Stimulated activated CD4-positive, alpha-beta T cell treated with anti-CD3 and anti-CD28 coated beads, Interleukin-1b, Interleukin-23, amount 100 ng/mL, for 1 hour (primary cell): ENCODE results near the gene PIM3.
"Not testable (repeated sequence)": the region's sequence is repeated elsewhere in the genome, so short reads cannot be mapped to it uniquely, and the experiment has no call there.

Experiments used
- DNase-seq, 2 donors: peaks; one replicate each; pipeline ENCODE4 v3.0.0-alpha.2; 2020; ENCODE audit warnings: low read depth in 2 of 2

Gene PIM3

GRCh38 chr22:49983148-49984042, 22.8 kb downstream of the PIM3 start:
- no peak for DNase-seq

DNA sequence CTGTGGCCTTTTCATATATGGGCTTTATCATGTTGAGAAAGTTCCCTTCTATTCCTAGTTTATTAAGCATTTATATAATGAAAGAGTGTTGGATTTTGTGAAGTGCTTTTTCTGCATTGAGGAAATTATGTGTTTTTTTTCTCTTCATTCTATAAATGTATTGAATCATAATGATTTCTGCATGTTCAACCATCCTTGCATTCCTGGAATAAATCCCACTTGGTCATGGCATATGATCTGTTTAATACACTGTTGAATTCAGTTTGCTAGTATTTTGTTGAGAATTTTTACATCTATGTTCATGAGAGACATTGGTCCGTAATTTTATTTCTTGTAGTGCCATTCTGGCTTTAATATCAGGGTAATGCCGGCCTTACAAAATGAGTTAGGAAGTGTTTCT, 25.8 kb downstream of the PIM3 start:
- no peak for DNase-seq

GRCh38 chr22:49989826-49990225, 29.3 kb downstream of the PIM3 start:
- not testable (repeated sequence) for DNase-seq

DNA sequence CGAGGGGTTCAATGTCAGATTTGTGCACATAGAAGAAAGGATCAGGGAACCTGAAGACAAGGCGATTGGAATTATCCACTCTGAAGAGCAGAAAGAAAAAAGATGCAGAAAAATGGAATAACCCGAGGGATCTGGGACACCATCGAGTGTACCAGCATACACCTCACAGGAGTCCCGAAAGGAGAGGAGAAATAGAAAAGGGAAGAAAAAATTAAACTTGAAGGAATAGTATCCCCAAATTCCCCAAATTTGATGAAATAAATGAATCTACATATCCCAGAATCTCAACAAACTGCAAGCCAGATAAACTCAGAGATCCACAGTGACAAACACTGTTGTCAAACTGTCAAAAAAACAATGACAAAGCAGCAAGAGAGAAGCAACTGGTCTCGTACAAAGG, 30.6 kb downstream of the PIM3 start:
- DNase-seq, result no peak

DNA sequence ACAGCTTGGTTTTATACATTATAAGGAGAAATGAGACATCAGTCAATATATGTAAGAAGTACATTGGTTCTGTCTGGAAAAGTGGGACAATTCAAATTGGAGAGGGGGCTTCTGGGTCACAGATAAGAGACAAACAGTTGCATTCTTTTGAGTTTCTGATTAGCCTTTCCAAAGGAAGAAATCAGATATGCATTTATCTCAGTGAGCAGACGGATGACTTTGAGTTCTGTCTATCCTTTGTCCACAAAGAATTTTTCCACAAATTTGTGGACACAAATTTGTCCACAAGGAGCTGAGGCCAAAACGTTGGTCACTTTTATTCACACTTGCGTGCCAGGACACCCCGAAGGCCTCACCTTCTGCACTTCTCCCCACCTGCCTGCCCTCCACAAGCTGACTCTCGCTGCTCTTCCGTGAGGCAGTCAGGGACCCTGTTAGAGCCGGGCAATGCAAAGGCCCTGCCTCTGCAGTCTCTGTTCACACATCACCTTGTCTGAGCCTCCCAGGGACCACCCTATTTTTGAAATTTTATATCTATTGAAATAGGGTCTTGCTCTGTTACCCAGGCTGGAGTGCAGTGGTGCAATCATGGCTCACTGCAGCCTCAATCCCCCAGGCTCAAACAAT, 31.4 kb downstream of the PIM3 start:
- no peak for DNase-seq

- peak in 1 of 2 donors; percentile 50 for DNase-seq
Observed at GRCh38 chr22:49992921-49993648, 32.5 kb downstream of the PIM3 start.

DNA sequence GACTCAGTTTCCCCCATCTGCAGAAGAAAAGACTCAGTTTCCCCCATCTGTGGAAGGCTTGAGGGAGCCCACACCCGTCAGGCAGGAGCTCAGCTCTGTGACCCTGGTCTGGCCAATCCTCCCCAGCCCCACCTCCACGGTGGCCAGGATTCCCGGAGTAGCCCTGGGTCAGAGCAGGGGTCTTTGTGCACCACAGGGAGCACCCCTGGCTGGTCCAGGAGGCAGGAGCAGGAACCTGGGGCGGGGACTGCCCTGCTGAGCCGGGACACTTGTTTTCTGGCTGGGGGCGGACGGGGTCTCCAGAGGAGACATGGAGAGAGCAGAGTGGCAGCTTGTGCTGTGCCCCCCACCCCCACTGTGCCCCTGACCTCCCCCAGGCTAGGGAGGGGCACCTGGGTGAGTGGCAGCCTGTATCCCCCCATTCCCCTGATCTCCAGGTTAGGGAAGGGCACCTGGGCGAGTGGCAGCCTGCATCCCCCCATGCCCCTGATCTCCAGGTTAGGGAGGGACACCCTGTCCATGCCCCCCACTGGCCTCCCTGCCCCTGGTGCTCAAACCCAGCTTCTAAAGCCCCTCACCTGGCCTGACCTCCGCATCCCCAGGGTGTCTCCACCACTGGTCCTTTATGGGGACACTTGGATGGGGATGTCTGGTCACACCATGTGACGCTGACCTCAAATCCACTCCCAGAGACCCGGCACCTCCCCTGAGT, 33.2 kb downstream of the PIM3 start:
- DNase-seq, result no peak

DNA sequence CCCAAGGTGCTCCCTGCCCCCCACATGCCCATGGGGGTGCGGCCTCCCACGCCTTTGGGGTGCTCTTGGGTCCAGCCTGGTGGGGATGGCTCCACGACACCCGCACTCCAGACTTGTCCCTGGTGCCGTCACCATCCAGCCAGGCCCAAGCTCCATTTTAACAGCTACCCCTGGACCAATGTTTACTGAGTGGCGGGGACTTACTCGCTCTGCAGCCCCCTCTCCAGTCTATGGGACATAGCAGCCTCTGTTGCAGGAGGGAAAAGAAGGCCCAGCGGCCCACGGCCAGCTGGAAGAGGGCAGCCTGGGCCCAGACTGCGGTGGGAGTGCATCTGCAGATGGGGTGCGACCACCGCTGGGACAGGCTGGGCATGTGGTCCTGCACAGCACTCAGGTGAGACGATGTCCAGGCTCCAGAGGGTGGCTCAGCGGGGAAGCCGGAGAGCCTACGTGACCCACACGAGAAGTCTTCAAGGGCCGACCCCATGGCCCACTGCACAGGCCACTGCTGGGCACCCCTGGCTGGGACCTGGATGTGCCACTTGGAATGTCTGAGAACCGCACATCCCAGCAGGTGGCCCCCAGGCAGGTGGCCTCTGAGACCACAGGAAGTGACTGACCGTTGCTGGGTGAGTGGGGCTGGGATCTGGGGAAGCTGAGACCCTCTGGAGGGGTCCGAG, 33.9 kb downstream of the PIM3 start:
- DNase-seq, result no peak

DNA sequence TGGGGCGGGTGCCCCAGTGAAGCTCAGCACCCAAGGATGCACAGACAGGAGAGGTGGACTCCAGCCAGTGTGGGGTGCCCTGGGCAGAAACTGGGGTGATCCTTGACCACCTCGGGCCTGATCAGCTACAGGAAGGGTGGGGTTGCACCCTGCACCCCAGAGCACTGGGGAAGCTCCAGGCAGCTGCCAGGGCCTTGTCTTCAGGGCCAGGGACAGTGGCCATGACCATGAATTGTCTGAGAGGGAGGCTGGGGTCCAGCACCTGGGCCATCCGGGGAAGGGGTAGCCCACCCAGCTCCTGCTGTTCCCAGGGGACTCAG, 34.4 kb downstream of the PIM3 start:
- DNase-seq, result no peak

GRCh38 chr22:49995361-49996118, 35.0 kb downstream of the PIM3 start:
- no peak for DNase-seq

GRCh38 chr22:49996119-49996517, 35.5 kb downstream of the PIM3 start:
- no peak for DNase-seq

DNA sequence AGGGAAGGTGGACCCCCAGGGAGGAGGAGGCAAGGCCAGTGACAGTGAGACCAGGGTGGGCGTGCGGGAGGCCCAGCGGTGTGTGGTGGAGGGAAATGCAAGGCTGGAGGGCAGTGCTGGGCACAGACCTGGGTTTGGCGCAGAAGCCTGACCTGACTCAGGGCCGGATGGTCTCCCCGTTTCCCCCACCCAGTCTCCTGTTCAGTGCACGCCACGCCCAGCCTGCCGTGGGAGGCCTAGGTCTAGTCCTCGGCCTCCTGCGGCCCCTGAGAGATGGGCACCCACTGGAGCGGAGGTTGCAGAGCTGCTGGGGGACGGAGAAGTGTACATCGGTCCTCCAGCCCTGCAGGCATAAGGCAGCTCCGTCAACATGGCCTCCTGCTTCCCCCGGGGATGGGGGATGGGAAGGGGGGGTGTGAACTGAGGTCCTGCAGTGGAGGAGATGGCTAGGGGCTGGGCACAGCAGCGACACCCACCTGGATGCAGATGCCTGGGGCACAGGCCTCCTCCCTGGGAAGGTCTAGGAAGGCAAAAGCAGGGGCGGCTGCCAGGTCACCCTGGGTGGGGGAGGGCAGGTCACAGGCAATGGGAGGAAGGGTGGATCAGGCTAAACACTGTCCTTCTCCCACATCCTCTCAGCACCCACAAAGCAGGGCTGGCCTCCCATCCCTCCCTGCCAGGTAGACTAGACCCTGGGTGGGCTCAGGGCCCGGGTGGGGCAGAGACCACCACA, 36.1 kb downstream of the PIM3 start:
- no peak for DNase-seq

- DNase-seq, result no peak
Observed at GRCh38 chr22:49997251-49997599, 36.7 kb downstream of the PIM3 start.

- no peak for DNase-seq
Observed at GRCh38 chr22:49997932-49998717, 37.6 kb downstream of the PIM3 start.

DNA sequence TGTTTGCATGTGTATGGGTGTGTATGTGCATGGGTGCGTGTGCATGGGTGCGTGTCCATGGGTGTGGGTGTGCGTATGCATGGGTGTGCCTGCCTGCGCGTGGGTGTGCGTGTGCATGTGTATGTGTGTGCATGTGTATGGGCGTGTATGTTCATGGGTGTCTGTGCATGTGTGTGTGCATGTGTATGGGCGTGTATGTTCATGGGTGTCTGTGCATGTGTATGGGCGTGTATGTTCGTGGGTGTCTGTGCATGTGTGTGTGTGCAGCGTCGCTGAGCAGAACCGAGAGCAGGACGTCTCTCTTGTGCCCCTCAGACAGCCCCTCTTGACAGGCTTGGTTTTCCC, 38.1 kb downstream of the PIM3 start:
- DNase-seq, result no peak

DNA sequence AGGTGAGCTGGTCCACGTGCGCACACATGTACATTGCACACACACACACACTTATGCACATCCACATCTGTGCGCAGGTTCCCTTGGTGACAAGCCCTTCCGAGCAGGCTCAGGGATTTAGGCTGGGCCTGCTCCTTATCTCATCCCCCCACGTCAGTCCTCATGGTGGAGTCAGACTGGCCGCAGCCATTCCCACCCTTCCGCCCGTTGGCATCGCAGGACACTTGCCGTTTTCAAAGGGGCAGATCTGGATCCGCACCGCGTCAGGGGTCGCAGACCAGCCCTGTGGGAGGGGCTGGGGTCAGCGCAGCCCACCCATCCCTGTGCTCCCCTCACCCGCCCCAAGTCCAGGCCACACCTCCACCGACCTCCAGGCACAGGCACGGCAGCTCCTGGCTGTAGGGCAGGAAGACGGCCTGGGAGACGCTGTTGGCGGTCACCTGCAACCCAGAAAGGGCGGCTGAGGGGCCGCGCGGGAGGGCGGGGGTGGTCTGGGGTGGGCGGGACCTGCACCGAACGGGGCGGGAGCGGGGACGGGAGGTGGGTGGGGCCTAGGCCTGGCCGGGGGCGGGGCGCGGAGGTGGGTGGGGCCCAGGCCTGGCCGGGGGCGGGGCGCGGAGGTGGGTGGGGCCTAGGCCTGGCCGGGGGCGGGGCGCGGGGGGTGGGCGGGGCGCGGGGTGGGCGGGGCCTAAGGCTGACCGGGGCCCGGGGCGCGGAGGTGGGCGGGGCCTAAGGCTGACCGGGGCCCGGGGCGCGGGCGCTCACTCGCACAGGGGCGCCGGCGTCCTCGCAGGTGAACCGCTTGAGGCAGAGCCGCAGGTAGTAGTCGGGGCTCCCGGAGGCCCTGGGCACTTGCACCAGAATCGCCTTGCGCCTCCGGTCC, 38.7 kb downstream of the PIM3 start:
- no peak for DNase-seq

GRCh38 chr22:49999946-50000586, 39.5 kb downstream of the PIM3 start:
- DNase-seq, result no peak
